GM18861 (cell line): Measurements from ENCODE around the gene PRKAG2.
A peak's percentile ranks its signal among the peaks of the same experiment; 100 is the strongest.

Source experiments
- ATAC-seq: cut with Tn5 transposase; IDR thresholded peaks from one replicate; pipeline ENCODE4 v1.9.1; 2021; ENCODE audit not compliant: unreplicated experiment

PRKAG2 gene

GRCh38 chr7:151663382-151664100 lies 213.4 kb downstream of the PRKAG2 start:
- ATAC-seq, result no peak

GRCh38 chr7:151662251-151662826 lies 214.6 kb downstream of the PRKAG2 start:
- ATAC-seq, result no peak

GRCh38 chr7:151661587-151661986 lies 215.3 kb downstream of the PRKAG2 start:
- no peak for ATAC-seq

GRCh38 chr7:151660141-151660540 lies 216.8 kb downstream of the PRKAG2 start:
- ATAC-seq, result no peak

- ATAC-seq, result no peak
Observed at GRCh38 chr7:151659219-151659618, 217.7 kb downstream of the PRKAG2 start.

GRCh38 chr7:151658778-151659177 lies 218.1 kb downstream of the PRKAG2 start:
- no peak for ATAC-seq

- ATAC-seq, result no peak
Observed at GRCh38 chr7:151657173-151657572, 219.7 kb downstream of the PRKAG2 start.

GRCh38 chr7:151655555-151655954 lies 221.4 kb downstream of the PRKAG2 start:
- no peak for ATAC-seq

- no peak for ATAC-seq
Observed at GRCh38 chr7:151652111-151652510, 224.8 kb downstream of the PRKAG2 start.

- no peak for ATAC-seq
Observed at GRCh38 chr7:151650161-151650560, 226.8 kb downstream of the PRKAG2 start.

GRCh38 chr7:151648429-151648828 lies 228.5 kb downstream of the PRKAG2 start:
- no peak for ATAC-seq

- no peak for ATAC-seq
Observed at GRCh38 chr7:151647874-151648273, 229.0 kb downstream of the PRKAG2 start.

- no peak for ATAC-seq
Observed at GRCh38 chr7:151647006-151647405, 229.9 kb downstream of the PRKAG2 start.

- ATAC-seq, result no peak
Observed at GRCh38 chr7:151645311-151645710, 231.6 kb downstream of the PRKAG2 start.

GRCh38 chr7:151644554-151644953 lies 232.4 kb downstream of the PRKAG2 start:
- no peak for ATAC-seq

- ATAC-seq, result no peak
Observed at GRCh38 chr7:151642746-151643145, 234.2 kb downstream of the PRKAG2 start.

- ATAC-seq, result no peak
Observed at GRCh38 chr7:151641587-151641986, 235.3 kb downstream of the PRKAG2 start.

GRCh38 chr7:151637781-151638261 lies 239.1 kb downstream of the PRKAG2 start:
- no peak for ATAC-seq

GRCh38 chr7:151634643-151635042 lies 242.3 kb downstream of the PRKAG2 start:
- ATAC-seq, result no peak

GRCh38 chr7:151633516-151633812 lies 243.5 kb downstream of the PRKAG2 start:
- no peak for ATAC-seq

- ATAC-seq, result peak; percentile 51
Observed at GRCh38 chr7:151632750-151633515, 244.0 kb downstream of the PRKAG2 start.
